Uterus (tissue), 4 donors: ENCODE measurements around the gene P3H2. TPM values are rescaled to one million over a fixed set of nuclear protein-coding genes. Genes with fewer than 3 reads are reported as not detected.

Experiments
- DNase-seq, 2 donors: peaks; one replicate each; pipeline ENCODE4 v3.0.0-alpha.2; 2019 to 2020
- H3K27ac ChIP-seq, 2 donors: fragments of 200-600 bp; sonication (generic); 1 replicate in 1 of 2; 2 replicates in 1 of 2; pipeline ENCODE4 v1.5.1; 2016 to 2018
- H3K27me3 ChIP-seq, 2 donors: fragments of 200-600 bp; sonication (generic); one replicate each; pipeline ENCODE4 v1.5.1; 2018 to 2019; ENCODE audit warnings: control low read depth in 1 of 2
- H3K36me3 ChIP-seq, 2 donors: fragments of 200-600 bp; sonication (generic); one replicate each; pipeline ENCODE4 v1.5.1; 2019; ENCODE audit warnings: control low read depth in 1 of 2
- H3K4me1 ChIP-seq, 2 donors: fragments of 200-600 bp; sonication (generic); one replicate each; pipeline ENCODE4 v1.5.1; 2018 to 2019; ENCODE audit warnings: control low read depth in 1 of 2
- H3K4me3 ChIP-seq, 2 donors: fragments of 200-600 bp; sonication (generic); 1 replicate in 1 of 2; 2 replicates in 1 of 2; pipeline ENCODE4 v1.5.1; 2018 to 2019; ENCODE audit warnings: mild to moderate bottlenecking in 1 of 2
- H3K9me3 ChIP-seq, 2 donors: fragments of 200-600 bp; sonication (generic); one replicate each; pipeline ENCODE4 v1.5.1; 2019; ENCODE audit warnings: control low read depth in 1 of 2
- CTCF ChIP-seq, 4 experiments: fragments of 200-600 bp in 2 of 4; fragments of 450-650 bp in 2 of 4; sonication (generic) in 2 of 4; IDR thresholded peaks; one replicate each; pipeline ENCODE4 v1.5.1; 2016 to 2019; ENCODE audit warnings: antibody characterized with exemption in 4 of 4, mild to moderate bottlenecking in 2 of 4, moderate library complexity in 1 of 4
- POLR2A ChIP-seq, 2 donors: fragments of 450-650 bp; IDR thresholded peaks; one replicate each; pipeline ENCODE4 v1.6.1; 2016; ENCODE audit warnings: antibody characterized with exemption in 2 of 2, mild to moderate bottlenecking in 1 of 2, moderate library complexity in 1 of 2
- intact Hi-C: fragments of 100-400 bp; cut with DNase I; formaldehyde crosslinking; loops from one replicate; pipeline ENCODE4 v1.15.1; 2023; ENCODE audit warnings: low total_unique reads
- total RNA-seq, 4 donors: library from RNA; depleted of rRNA in 3 of 4; stranded (reverse); fragments of >200 nt in 3 of 4; gene quantifications; one replicate each; pipeline versions ENCODE4 v1.1.0 to v1.2.4, GENCODE V29; 2014 to 2023
- donor health status: DM: yes; HTN: yes; CAD: no.

P3H2 gene
- total RNA-seq, 4 donors from 2014 or later: 12.6 to 441 (median 30.6) TPM

GRCh38 chr3:189936201-189936945 is 184.3 kb downstream of the P3H2 start:
- Histone ChIP-seq H3K4me1 (no peaks in the 10 kb centered on the region), H3K27me3 (no peaks in the 10 kb centered on the region), H3K4me3 (no peak overlapping the region), H3K27ac (no peak overlapping the region), H3K9me3 (no peaks in the 10 kb centered on the region), H3K36me3 (no peaks in the 10 kb centered on the region)
- intact Hi-C loops: no loop called here
- no peak for TF ChIP-seq CTCF (IDR thresholded peaks at IDR 0.05)
- TF ChIP-seq POLR2A (IDR thresholded peaks at IDR 0.05): no peak
- DNase-seq: no peak

GRCh38 chr3:189927975-189928895 is 192.5 kb downstream of the P3H2 start:
- no peaks in the 10 kb centered on the region for H3K9me3 ChIP-seq
- no peak for TF ChIP-seq POLR2A (IDR thresholded peaks at IDR 0.05)
- TF ChIP-seq CTCF (IDR thresholded peaks at IDR 0.05): no peak
- H3K4me1 ChIP-seq: no peaks in the 10 kb centered on the region
- intact Hi-C loops: no loop called here
- H3K4me3 ChIP-seq: no peak overlapping the region
- no peaks in the 10 kb centered on the region for H3K36me3 ChIP-seq
- no peaks in the 10 kb centered on the region for H3K27me3 ChIP-seq
- no peak for DNase-seq
- no peak overlapping the region for H3K27ac ChIP-seq

GRCh38 chr3:189921770-189922169 is 198.9 kb downstream of the P3H2 start:
- TF ChIP-seq POLR2A (IDR thresholded peaks at IDR 0.05) (no peak), CTCF (IDR thresholded peaks at IDR 0.05) (no peak)
- H3K27ac ChIP-seq: no peak overlapping the region
- no peak for DNase-seq
- H3K36me3 ChIP-seq: no peaks in the 10 kb centered on the region
- H3K9me3 ChIP-seq: no peaks in the 10 kb centered on the region
- intact Hi-C loops: no loop called here
- H3K4me1 ChIP-seq: no peaks in the 10 kb centered on the region
- no peaks in the 10 kb centered on the region for H3K27me3 ChIP-seq
- no peak overlapping the region for H3K4me3 ChIP-seq

GRCh38 chr3:189914799-189915198 is 205.9 kb downstream of the P3H2 start:
- no peak overlapping the region for H3K27ac ChIP-seq
- TF ChIP-seq CTCF (IDR thresholded peaks at IDR 0.05) (no peak), POLR2A (IDR thresholded peaks at IDR 0.05) (no peak)

GRCh38 chr3:189911001-189911400 is 209.7 kb downstream of the P3H2 start:
- no peaks in the 10 kb centered on the region for H3K27me3 ChIP-seq
- no peaks in the 10 kb centered on the region for H3K36me3 ChIP-seq
- no peak for DNase-seq
- no peak overlapping the region for H3K27ac ChIP-seq
- H3K9me3 ChIP-seq: no peaks in the 10 kb centered on the region
- TF ChIP-seq POLR2A (IDR thresholded peaks at IDR 0.05): no peak
- TF ChIP-seq CTCF (IDR thresholded peaks at IDR 0.05): no peak
- intact Hi-C loops: no loop called here
- no peaks in the 10 kb centered on the region for H3K4me1 ChIP-seq
- no peak overlapping the region for H3K4me3 ChIP-seq

More at GRCh38 chr3:189914799-189915198, 205.9 kb downstream of the P3H2 start:
- Histone ChIP-seq H3K27me3 (no peaks in the 10 kb centered on the region), H3K9me3 (no peaks in the 10 kb centered on the region), H3K36me3 (no peaks in the 10 kb centered on the region), H3K4me3 (no peak overlapping the region), H3K4me1 (no peaks in the 10 kb centered on the region)
- intact Hi-C loops: no loop called here
- no peak for DNase-seq
